RPMI8226 (cell line): ENCODE results near the gene C10orf120.

Experiments
- DNase-seq: peaks from one replicate; pipeline ENCODE4 v3.0.0-alpha.2; 2015

C10orf120 gene

DNA sequence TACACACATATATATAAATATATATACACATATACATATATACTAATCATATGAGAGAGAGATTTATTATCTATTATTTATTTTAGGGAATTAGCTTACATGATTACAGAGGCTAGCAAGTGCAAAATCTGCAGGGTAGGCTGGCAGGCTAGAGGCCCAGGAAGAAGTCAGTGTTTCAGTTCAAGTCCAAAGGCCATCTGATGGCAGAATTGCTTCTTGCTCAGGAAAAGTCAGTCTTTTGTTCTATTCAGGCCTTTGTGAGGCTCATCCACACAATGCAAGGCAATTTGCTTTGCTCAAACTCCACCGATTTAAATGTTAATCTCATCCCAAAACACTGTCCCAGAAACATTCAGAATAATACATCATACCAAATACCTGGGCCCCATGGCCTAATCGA, 2.6 kb upstream of the C10orf120 start:
- DNase-seq = no peak

DNA sequence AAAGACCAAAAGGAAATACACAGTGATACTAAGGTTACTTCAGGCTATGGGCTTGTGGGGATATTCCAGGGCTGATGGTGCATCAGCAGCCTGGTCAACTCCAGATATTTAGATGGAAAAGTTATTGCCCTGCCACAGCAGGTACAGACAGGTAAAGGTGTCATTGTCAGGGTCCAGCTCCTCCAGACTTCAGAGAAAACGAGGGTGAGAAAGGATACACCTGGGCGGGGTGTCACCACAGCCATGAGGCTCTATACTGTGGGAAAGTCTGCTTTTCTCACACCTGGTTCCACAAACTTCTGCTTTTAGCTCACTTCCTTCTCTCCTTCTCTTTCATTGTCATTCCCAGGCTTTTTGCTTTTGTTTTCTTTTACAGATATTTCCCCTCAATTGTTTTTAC, 2.0 kb upstream of the C10orf120 start:
- DNase-seq = no peak

GRCh38 chr10:122696687-122697086, 3.0 kb downstream of the C10orf120 start:
- DNase-seq = no peak

DNA sequence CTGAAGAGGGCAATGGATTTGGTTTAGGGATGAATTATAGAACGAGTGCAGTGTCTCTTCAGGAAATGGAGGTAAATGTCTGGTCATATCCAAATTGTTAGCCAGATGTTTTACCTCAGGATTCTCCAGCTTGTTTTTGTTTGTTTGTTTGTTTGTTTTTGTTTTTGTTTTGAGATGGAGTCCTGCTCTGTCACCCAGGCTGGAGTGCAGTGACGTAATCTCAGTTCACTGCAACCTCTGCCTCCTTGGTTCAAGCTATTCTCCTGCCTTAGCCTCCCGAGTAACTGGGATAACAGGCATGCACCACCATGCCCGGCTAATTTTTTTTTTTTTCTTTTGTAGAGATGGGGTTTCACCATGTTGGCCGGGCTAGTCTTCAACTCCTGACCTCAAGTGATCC, 6.9 kb downstream of the C10orf120 start:
- no peak for DNase-seq

- DNase-seq = no peak
Observed at GRCh38 chr10:122689146-122689820, 10.4 kb downstream of the C10orf120 start.

GRCh38 chr10:122688293-122688989, 11.2 kb downstream of the C10orf120 start:
- no peak for DNase-seq

GRCh38 chr10:122682522-122682921, 17.1 kb downstream of the C10orf120 start:
- DNase-seq = no peak

DNA sequence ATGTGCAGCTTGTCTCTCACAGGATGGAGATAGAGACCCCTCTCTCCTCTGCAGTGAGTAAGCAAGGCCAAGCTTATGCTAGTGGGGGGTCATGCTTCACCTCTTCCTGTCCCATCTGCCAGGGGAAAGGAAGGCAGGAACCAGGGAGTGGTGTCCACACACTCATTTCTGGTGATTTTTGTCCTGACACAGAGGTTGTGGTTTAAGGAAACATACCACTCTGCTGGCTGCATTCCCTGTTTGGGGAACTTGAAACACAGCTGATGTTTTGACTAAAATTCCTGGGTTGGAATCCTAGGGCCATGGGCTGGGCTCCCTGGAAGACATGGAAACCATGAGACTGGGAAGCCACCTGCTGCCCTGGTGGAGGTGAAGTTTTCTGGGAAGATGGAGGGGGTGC, 21.4 kb downstream of the C10orf120 start:
- DNase-seq = no peak

- DNase-seq = no peak
Observed at GRCh38 chr10:122675278-122675677, 24.4 kb downstream of the C10orf120 start.

DNA sequence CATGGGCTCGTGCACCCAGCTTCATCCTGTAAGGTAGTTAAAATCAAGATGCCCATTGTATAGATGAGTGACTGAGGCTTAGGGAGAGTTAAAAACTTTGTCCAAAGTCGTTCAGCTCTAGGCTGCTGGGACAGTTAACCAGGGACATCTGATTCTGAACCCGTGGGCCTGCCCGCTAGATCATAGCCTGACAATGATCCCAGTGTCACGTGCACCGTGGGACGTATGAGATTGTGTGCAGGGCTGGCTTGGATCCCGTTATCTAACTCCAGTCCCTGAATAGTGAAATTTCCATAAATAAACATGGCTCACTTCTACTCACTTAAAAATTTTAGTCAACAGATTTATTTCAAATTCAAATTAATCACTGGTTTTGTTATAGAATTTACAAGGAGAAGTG, 24.9 kb downstream of the C10orf120 start:
- no peak for DNase-seq

DNA sequence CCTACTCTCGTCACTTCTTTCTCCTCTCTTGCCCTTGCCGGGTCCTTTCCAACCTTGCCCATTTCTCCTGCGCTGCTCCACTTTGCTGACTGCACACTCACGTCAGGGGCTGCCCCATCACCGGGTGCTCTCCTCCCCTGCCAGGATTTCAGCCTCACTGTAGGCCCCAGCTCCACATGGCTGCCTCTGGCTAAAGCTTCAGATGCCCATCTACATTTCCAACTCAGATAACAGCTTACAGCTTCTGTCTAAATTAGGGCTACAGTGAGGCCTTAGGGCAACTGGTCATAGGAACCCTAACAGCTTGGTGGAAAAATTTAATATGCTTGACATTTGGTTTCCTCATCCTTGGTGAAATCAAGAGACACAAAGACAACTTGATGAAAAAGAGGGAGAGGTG, 25.9 kb downstream of the C10orf120 start:
- no peak for DNase-seq

- no peak for DNase-seq
Observed at GRCh38 chr10:122673269-122673668, 26.4 kb downstream of the C10orf120 start.

GRCh38 chr10:122672655-122673054, 27.0 kb downstream of the C10orf120 start:
- no peak for DNase-seq

- no peak for DNase-seq
Observed at GRCh38 chr10:122671355-122671754, 28.3 kb downstream of the C10orf120 start.

GRCh38 chr10:122669842-122670241, 29.8 kb downstream of the C10orf120 start:
- DNase-seq = no peak

DNA sequence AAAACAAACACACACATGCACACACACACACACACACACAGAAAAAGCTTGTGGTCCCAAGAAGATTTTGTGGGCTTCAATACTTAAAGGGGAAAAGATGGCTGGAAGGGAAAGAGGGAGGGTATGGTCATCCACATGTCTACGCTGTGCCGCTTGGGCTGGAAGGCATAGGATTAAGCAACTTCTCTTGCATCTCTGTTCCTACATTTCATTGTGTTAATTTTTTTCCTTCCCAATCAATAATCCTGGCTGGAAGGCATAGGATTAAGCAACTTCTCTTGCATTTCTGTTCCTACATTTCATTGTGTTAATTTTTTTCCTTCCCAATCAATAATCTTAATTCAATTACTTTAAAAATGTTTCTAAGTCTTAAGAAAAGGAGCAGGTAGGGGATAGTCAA, 30.6 kb downstream of the C10orf120 start:
- no peak for DNase-seq

DNA sequence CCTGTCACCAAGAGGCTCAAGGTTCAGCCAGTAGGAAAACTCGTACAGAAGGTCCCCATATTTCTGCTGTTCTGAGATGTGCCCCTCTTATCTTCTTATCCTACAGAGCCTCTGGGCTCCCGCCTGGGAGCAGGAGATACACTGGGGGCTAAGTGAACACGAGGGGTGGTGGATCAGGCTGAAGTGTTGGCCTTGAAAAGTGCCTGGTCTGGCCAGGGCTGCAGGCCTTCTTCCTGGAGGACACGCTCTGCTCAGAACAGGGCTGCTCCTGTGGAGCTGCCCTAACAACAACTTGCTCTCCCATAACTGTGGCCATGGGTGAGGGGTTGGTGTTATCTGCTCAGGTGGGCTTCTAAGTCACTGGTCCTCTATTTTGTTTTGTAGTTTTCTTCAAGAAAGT, 33.7 kb downstream of the C10orf120 start:
- DNase-seq = no peak

DNA sequence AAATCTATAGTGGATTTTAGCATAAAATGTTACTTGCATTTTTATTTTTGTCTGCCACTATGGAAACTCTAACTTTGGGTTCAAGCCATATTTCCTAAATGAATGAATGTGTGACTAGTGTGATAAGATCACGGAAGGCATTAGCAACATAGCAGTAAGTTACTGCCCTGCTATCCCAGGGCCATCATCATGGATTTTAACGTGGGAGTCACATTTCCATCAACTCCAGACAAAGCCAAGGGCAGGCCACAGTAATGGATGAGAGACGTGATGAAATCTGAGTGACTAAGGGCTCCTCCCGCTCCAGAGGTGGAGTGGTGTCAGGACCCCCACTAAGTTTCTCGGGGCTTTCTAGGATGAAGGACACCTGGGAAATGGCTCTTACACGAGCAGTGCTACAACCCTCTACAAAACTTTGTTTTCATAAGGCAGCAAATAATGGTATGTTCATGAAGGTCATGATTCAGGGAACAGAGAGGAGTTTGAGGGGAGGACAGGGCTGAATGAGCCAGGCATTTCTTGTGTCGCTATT, 34.3 kb downstream of the C10orf120 start:
- no peak for DNase-seq

GRCh38 chr10:122664501-122664900, 35.1 kb downstream of the C10orf120 start:
- no peak for DNase-seq

DNA sequence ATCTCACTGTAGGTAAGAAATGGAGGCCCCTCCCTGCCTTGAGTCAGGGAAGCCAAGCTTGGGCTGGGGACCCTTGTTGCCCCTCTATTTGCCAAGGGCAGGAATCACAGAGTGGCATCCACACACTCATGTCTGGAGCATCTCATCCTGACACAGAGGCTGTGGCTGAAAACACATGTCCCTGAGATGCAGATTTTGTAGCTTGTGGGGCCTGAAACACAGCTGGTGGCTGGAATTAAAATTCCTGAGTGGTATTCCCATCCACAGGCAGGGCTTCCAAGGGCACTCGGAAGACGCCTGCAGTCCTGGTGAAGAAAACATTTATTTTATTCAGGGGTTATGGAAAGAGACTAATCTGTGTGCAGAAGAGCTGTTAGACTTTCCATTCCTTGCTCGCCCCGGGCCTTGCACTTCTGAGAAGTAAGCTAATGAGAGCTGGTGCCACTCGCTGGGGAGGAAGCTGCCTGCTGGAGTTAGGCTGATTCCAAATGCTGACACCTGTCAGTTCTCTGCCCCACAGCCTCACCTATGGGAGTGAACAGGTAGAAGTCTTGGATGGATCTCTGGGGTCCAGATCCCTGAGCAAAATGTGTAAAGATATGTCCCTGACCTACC, 36.0 kb downstream of the C10orf120 start:
- no peak for DNase-seq

- no peak for DNase-seq
Observed at GRCh38 chr10:122662231-122662630, 37.4 kb downstream of the C10orf120 start.

GRCh38 chr10:122660696-122661095, 39.0 kb downstream of the C10orf120 start:
- DNase-seq = no peak

DNA sequence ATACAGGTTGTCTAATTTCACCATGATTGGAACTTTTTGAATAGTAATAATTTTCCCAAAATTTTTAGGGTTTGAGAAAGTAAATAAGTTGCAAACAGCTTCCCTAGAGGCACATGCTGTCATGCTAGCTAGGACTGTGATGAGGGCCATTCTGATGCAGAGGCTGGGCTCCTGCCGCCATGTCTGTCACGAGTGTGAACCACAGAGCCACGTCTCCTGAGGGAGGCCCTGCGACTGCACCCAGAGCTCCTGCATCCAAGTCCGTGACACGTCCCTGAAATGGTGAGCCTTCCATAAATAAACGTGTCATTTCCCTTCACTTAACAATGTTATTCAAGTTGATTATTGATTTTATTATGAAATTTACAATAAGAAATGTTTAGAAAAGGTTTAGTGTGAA, 40.0 kb downstream of the C10orf120 start:
- no peak for DNase-seq

DNA sequence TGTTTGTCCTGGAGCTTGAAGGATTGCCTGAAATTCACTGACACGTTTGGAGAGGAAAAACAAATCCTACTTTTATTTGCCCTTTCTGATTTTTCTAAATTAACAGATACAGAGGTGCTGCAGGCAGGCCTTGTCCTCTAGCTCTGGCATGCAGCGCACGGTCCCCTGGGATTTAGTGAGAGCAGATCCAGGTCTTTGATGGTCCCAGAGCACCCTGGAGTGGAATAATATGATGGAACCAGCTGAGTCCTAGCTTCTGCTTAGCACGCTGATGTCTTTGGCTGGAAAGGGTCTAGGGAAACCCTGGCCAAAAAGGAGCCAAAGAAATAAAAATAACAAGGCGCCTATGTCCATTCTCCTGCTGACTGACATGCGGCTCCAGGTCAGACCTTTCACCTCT, 40.5 kb downstream of the C10orf120 start:
- DNase-seq = no peak
